Uterus (tissue), 2 donors: ENCODE data around the gene MRI1.

Experiments used
- POLR2A ChIP-seq, 2 donors: fragments of 450-650 bp; IDR thresholded peaks; one replicate each; pipeline ENCODE4 v1.6.1; 2016; ENCODE audit warnings: antibody characterized with exemption in 2 of 2, mild to moderate bottlenecking in 1 of 2, moderate library complexity in 1 of 2
- TF ChIP-seq, protein P1 (sequence below), 4 experiments: fragments of 200-600 bp in 2 of 4; fragments of 450-650 bp in 2 of 4; sonication (generic) in 2 of 4; IDR thresholded peaks; one replicate each; pipeline ENCODE4 v1.5.1; 2016 to 2019; ENCODE audit warnings: antibody characterized with exemption in 4 of 4, mild to moderate bottlenecking in 2 of 4, moderate library complexity in 1 of 4

DNA sequence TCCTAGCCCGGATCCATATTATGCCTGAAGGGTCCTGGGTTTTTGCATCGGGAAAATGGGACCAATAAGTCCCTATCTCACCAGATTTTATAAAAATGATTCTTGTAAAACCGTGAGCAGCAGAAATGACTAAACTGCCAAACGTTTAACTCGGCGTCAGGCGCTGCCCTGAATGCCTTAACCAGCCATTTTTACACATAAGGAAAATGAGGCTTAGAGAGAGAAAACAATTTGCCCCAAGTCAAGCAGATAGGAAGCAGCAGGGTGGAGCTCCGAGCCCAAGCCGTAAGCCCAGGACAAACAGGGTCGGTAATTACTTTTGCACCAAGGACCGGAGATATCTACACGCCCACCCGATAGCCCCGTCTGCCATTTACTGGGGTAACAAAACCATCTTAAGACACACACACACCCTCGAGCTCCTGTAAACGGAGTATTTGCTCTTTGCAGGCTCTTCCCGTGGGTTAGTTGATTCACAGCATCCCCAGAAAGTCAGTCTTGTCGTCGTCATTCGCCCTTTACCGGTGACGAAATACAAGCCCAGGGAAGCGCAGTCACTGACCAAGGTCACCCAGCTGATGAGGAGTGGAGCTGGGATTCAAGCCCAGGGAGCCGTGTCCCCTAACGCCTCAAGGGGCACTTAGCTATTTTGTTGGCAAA, 16.0 kb upstream of the MRI1 start:
- TF ChIP-seq, protein P1, sequence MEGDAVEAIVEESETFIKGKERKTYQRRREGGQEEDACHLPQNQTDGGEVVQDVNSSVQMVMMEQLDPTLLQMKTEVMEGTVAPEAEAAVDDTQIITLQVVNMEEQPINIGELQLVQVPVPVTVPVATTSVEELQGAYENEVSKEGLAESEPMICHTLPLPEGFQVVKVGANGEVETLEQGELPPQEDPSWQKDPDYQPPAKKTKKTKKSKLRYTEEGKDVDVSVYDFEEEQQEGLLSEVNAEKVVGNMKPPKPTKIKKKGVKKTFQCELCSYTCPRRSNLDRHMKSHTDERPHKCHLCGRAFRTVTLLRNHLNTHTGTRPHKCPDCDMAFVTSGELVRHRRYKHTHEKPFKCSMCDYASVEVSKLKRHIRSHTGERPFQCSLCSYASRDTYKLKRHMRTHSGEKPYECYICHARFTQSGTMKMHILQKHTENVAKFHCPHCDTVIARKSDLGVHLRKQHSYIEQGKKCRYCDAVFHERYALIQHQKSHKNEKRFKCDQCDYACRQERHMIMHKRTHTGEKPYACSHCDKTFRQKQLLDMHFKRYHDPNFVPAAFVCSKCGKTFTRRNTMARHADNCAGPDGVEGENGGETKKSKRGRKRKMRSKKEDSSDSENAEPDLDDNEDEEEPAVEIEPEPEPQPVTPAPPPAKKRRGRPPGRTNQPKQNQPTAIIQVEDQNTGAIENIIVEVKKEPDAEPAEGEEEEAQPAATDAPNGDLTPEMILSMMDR (IDR thresholded peaks at IDR 0.05), result no peak
- no peak for TF ChIP-seq POLR2A (IDR thresholded peaks at IDR 0.05)
